T-helper 2 cell treated with Interferon-gamma antibody and Interleukin-4, amounts not matched to agents 100 ng/mL and 5 ng/mL, for 36 hours (primary cell): Measurements from ENCODE around the gene EPB41L5. TPM values are rescaled to one million over a fixed set of nuclear protein-coding genes. Genes with fewer than 3 reads are reported as not detected.
"Not testable (repeated sequence)": the region's sequence is repeated elsewhere in the genome, so short reads cannot be mapped to it uniquely, and the experiment has no call there.

Experiments
- intact Hi-C: fragments of 100-400 bp; cut with micrococcal nuclease; formaldehyde crosslinking; loops from one replicate; pipeline ENCODE4 v1.15.1; 2023
- total RNA-seq: library from RNA; stranded (reverse); gene quantifications from 2 replicates; pipeline ENCODE4 v1.2.3, GENCODE V29; 2022

The EPB41L5 gene
- 1.4 and 1.8 TPM in 2 replicates for total RNA-seq

GRCh38 chr2:120012771-120013596 is at the start of gene EPB41L5:
TSS of gene EPB41L5 (plus strand) at chr2:120013077. CDS start at chr2:120019085, 6,008 bp downstream.
- intact Hi-C loops, result loop anchor here (1.0 to 10.0 kb wide), 7 partner anchors 84 to 310 kb away; partner anchors contain the start of genes PTPN4 and TMEM185B

- intact Hi-C loops, result no loop called here
Observed at GRCh38 chr2:119981896-119982295, 31.0 kb upstream of the EPB41L5 start.

GRCh38 chr2:119982506-119982905 is 30.4 kb upstream of the EPB41L5 start:
- intact Hi-C loops, result no loop called here

GRCh38 chr2:119983108-119983507 is 29.8 kb upstream of the EPB41L5 start:
- intact Hi-C loops, result no loop called here

- intact Hi-C loops, result no loop called here
Observed at GRCh38 chr2:119996148-119996547, 16.7 kb upstream of the EPB41L5 start.

- intact Hi-C loops, result not testable (repeated sequence)
Observed at GRCh38 chr2:119996896-119997891, 15.7 kb upstream of the EPB41L5 start.

GRCh38 chr2:120001471-120001870 is 11.4 kb upstream of the EPB41L5 start:
- intact Hi-C loops, result no loop called here

GRCh38 chr2:120004254-120004653 is 8.6 kb upstream of the EPB41L5 start:
- intact Hi-C loops, result no loop called here

- intact Hi-C loops, result no loop called here
Observed at GRCh38 chr2:120005834-120006521, 6.9 kb upstream of the EPB41L5 start.

GRCh38 chr2:120007851-120008250 is 5.0 kb upstream of the EPB41L5 start:
- intact Hi-C loops, result no loop called here

GRCh38 chr2:120012363-120012762 is 514 bp upstream of the EPB41L5 start:
- intact Hi-C loops, result loop anchor here (2.0 to 10.0 kb wide), 6 partner anchors 84 to 310 kb away; partner anchors contain the start of gene TMEM185B

- intact Hi-C loops, result loop anchor here (1.0 to 10.0 kb wide), 7 partner anchors 85 to 311 kb away; partner anchors contain the start of genes PTPN4 and TMEM185B
Observed at GRCh38 chr2:120013597-120014223, 833 bp downstream of the EPB41L5 start.

- intact Hi-C loops, result loop anchor here (5.0 to 10.0 kb wide), 2 partner anchors 208 to 300 kb away; partner anchors contain the start of gene TMEM185B
Observed at GRCh38 chr2:120014226-120014980, 1.5 kb downstream of the EPB41L5 start.

- intact Hi-C loops, result loop anchor here (10.0 kb wide), 1 partner anchor 298 kb away; no protein-coding TSS in a partner anchor
Observed at GRCh38 chr2:120016800-120017199, 3.9 kb downstream of the EPB41L5 start.

GRCh38 chr2:120017201-120017600 is 4.3 kb downstream of the EPB41L5 start:
- intact Hi-C loops, result loop anchor here (10.0 kb wide), 1 partner anchor 298 kb away; no protein-coding TSS in a partner anchor

GRCh38 chr2:120018549-120018948 is 5.7 kb downstream of the EPB41L5 start:
- intact Hi-C loops, result loop anchor here (10.0 kb wide), 1 partner anchor 296 kb away; no protein-coding TSS in a partner anchor

- intact Hi-C loops, result no loop called here
Observed at GRCh38 chr2:120020554-120020953, 7.7 kb downstream of the EPB41L5 start.

GRCh38 chr2:120022505-120022904 is 9.6 kb downstream of the EPB41L5 start:
- intact Hi-C loops, result not testable (repeated sequence)

- intact Hi-C loops, result no loop called here
Observed at GRCh38 chr2:120026890-120027289, 14.0 kb downstream of the EPB41L5 start.
